Panc1 (cell line): ENCODE measurements around the gene FSD1L.

Experiments used
- POLR2AphosphoS5 ChIP-seq: IDR thresholded peaks from 2 replicates; pipeline ENCODE4 v1.6.1; 2012; ENCODE audit warnings: mild to moderate bottlenecking, low read depth, low read length, moderate library complexity
- TF ChIP-seq, protein P1 (sequence below): fragments of 450-650 bp; IDR thresholded peaks from 2 replicates; pipeline ENCODE4 v1.5.1; 2017; ENCODE audit warnings: mild to moderate bottlenecking
- TF ChIP-seq, protein P2 (sequence below), 2 experiments: IDR thresholded peaks; 2 replicates each; pipeline ENCODE4 v1.6.1; 2011 to 2012; ENCODE audit warnings: low read depth in 2 of 2, control low read depth in 1 of 2, low read length in 1 of 2, mild to moderate bottlenecking in 1 of 2, moderate library complexity in 1 of 2; ENCODE audit not compliant: insufficient read depth in 1 of 2

DNA sequence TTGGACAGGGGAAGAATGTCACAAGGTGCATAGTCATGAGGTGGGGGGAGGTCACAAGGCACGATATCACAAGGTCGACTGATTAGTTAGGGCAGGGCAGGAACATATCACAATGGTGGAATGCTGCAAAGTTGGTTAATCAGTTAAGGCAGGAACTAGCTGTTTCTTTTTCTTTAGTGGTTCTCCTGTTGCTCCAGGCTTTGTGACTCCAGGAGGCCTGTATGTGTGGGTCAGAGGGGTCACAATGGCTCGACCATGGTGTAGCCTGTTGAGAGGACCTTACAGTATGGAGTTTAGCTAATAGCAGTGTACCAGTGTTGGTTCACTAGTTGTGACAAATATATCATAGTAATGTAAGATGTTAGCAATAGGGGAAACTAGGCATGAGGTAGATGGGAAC, 12.4 kb upstream of the FSD1L start:
- TF ChIP-seq, protein P1, sequence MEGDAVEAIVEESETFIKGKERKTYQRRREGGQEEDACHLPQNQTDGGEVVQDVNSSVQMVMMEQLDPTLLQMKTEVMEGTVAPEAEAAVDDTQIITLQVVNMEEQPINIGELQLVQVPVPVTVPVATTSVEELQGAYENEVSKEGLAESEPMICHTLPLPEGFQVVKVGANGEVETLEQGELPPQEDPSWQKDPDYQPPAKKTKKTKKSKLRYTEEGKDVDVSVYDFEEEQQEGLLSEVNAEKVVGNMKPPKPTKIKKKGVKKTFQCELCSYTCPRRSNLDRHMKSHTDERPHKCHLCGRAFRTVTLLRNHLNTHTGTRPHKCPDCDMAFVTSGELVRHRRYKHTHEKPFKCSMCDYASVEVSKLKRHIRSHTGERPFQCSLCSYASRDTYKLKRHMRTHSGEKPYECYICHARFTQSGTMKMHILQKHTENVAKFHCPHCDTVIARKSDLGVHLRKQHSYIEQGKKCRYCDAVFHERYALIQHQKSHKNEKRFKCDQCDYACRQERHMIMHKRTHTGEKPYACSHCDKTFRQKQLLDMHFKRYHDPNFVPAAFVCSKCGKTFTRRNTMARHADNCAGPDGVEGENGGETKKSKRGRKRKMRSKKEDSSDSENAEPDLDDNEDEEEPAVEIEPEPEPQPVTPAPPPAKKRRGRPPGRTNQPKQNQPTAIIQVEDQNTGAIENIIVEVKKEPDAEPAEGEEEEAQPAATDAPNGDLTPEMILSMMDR, result no peak
- no peak for TF ChIP-seq POLR2AphosphoS5
- TF ChIP-seq, protein P2, sequence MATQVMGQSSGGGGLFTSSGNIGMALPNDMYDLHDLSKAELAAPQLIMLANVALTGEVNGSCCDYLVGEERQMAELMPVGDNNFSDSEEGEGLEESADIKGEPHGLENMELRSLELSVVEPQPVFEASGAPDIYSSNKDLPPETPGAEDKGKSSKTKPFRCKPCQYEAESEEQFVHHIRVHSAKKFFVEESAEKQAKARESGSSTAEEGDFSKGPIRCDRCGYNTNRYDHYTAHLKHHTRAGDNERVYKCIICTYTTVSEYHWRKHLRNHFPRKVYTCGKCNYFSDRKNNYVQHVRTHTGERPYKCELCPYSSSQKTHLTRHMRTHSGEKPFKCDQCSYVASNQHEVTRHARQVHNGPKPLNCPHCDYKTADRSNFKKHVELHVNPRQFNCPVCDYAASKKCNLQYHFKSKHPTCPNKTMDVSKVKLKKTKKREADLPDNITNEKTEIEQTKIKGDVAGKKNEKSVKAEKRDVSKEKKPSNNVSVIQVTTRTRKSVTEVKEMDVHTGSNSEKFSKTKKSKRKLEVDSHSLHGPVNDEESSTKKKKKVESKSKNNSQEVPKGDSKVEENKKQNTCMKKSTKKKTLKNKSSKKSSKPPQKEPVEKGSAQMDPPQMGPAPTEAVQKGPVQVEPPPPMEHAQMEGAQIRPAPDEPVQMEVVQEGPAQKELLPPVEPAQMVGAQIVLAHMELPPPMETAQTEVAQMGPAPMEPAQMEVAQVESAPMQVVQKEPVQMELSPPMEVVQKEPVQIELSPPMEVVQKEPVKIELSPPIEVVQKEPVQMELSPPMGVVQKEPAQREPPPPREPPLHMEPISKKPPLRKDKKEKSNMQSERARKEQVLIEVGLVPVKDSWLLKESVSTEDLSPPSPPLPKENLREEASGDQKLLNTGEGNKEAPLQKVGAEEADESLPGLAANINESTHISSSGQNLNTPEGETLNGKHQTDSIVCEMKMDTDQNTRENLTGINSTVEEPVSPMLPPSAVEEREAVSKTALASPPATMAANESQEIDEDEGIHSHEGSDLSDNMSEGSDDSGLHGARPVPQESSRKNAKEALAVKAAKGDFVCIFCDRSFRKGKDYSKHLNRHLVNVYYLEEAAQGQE (IDR thresholded peaks at IDR 0.05; ENCODE audit: insufficient read depth in 1 of 2, low read depth in 2 of 2, low read length in 1 of 2), result no peak
